Hepatocyte (in vitro differentiated cells): ENCODE results near the gene ZNF423. TPM values are rescaled to one million over a fixed set of nuclear protein-coding genes. Genes with fewer than 3 reads are reported as not detected.
A peak's percentile ranks its signal among the peaks of the same experiment; 100 is the strongest.

Experiments used
- DNase-seq: peaks from one replicate; pipeline ENCODE4 v3.0.0-alpha.2; 2016; ENCODE audit warnings: low spot score
- H2AFZ ChIP-seq: fragments of 200-600 bp; sonication (generic); 2 replicates; pipeline ENCODE4 v1.6.0; 2016; ENCODE audit warnings: antibody characterized with exemption, mild to moderate bottlenecking
- H3K27ac ChIP-seq: fragments of 200-600 bp; sonication (generic); 2 replicates; pipeline ENCODE4 v1.5.1; 2016; ENCODE audit warnings: mild to moderate bottlenecking
- H3K27me3 ChIP-seq: fragments of 200-600 bp; sonication (generic); 2 replicates; pipeline ENCODE4 v1.6.1; 2016
- H3K36me3 ChIP-seq: fragments of 200-600 bp; sonication (generic); replicated peaks from 2 replicates; pipeline ENCODE4 v1.5.1; 2016; ENCODE audit warnings: low read depth; ENCODE audit not compliant: insufficient read depth
- H3K4me1 ChIP-seq: fragments of 200-600 bp; sonication (generic); 2 replicates; pipeline ENCODE4 v1.5.1; 2016; ENCODE audit warnings: mild to moderate bottlenecking, moderate library complexity; ENCODE audit not compliant: insufficient read depth
- H3K4me2 ChIP-seq: fragments of 200-600 bp; sonication (generic); 2 replicates; pipeline ENCODE4 v1.6.0; 2016
- H3K4me3 ChIP-seq: fragments of 200-600 bp; sonication (generic); 2 replicates; pipeline ENCODE4 v1.5.1; 2016; ENCODE audit warnings: mild to moderate bottlenecking
- H3K79me2 ChIP-seq: fragments of 200-600 bp; sonication (generic); 2 replicates; pipeline ENCODE4 v1.6.0; 2017; ENCODE audit warnings: mild to moderate bottlenecking
- H3K9me2 ChIP-seq: fragments of 200-600 bp; sonication (generic); replicated peaks from 2 replicates; pipeline ENCODE4 v1.6.0; 2017; ENCODE audit warnings: mild to moderate bottlenecking; ENCODE audit not compliant: insufficient read depth
- H3K9me3 ChIP-seq: fragments of 200-600 bp; sonication (generic); 2 replicates; pipeline ENCODE4 v1.5.1; 2016; ENCODE audit warnings: low read depth, mild to moderate bottlenecking
- H4K20me1 ChIP-seq: fragments of 200-600 bp; sonication (generic); 2 replicates; pipeline ENCODE4 v1.6.0; 2016; ENCODE audit warnings: mild to moderate bottlenecking; ENCODE audit not compliant: insufficient read depth, poor library complexity, severe bottlenecking
- EZH2 ChIP-seq: fragments of 200-600 bp; sonication (generic); IDR thresholded peaks from 2 replicates; pipeline ENCODE4 v1.6.1; 2016; ENCODE audit warnings: antibody characterized with exemption, mild to moderate bottlenecking, borderline replicate concordance
- EZH2phosphoT487 ChIP-seq: fragments of 200-600 bp; sonication (generic); IDR thresholded peaks from one replicate; pipeline ENCODE4 v1.6.1; 2018; ENCODE audit warnings: antibody characterized with exemption, mild to moderate bottlenecking, low read depth, moderate library complexity; ENCODE audit not compliant: unreplicated experiment, severe bottlenecking
- WGBS: methylation state at CpG from one replicate; pipeline ENCODE4 v1.1.6; 2016; ENCODE audit warnings: low lambda C conversion rate; ENCODE audit errors: missing lambda C conversion rate; 5-methylcytosine and 5-hydroxymethylcytosine counted together
- polyA plus RNA-seq: library from polyadenylated mRNA; unstranded; fragments of >200 nt; fragmentation: Nextera tagmentation; extraction: Ambion mirVana; gene quantifications from 2 replicates; pipeline ENCODE4 v1.2.1, GENCODE V29; 2016
- total RNA-seq: library from RNA; depleted of rRNA; stranded (reverse); fragments of >200 nt; gene quantifications from 2 replicates; pipeline ENCODE4 v1.2.3, GENCODE V29; 2014
- TF ChIP-seq, protein P1 (sequence below): fragments of 200-600 bp; sonication (generic); IDR thresholded peaks from 2 replicates; pipeline ENCODE4 v1.5.1; 2016; ENCODE audit warnings: antibody characterized with exemption, mild to moderate bottlenecking; ENCODE audit not compliant: poor library complexity

The ZNF423 gene
- total and polyA plus RNA-seq, 2 experiments from 2014 or later: 9.6 to 11.8 TPM

DNA sequence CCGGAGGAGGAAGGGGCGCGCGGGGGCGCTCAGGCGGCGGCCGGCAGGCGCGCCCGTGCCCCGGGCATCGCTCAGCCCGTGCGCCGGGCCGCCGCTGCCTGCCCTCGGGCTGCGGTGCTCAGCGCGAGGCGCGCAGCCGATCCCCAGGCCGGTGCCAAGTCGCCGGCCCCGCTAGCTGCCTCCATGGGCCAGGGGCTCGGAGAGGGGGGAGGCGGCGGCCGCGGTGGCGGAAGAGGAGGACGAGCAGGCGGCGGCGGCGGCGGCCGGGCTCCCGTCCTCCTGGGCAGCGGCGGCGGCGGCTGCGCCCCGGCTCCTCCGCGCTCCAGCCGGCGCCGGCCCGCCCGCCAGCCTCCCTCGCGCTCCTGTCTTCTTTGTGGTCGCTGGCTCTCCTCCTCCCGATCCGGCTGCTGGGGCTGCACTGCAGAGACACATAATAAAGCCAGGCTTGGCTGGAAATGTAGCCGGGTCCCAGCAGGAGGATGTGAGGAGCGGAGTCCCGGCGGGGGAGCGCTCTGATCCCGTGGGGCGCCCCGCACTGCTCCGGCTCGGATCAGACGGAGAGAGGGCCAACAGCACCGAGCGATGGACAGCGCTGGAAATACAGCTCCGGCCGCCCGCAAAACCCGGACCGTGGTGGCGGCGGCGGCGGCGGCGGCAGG is 889 bp upstream of the ZNF423 start:
- Histone ChIP-seq H3K27me3 (no peaks in the 10 kb centered on the region), H3K9me3 (no peaks in the 10 kb centered on the region), H3K4me2 (peak overlapping the region; percentile 98), H3K27ac (peak overlapping the region; percentile 46), H3K4me1 (peaks cover 39% of the 10 kb centered on the region), H2AFZ (no peak overlapping the region), H3K36me3 (no peaks in the 10 kb centered on the region), H3K79me2 (peaks cover 30% of the 10 kb centered on the region), H3K4me3 (peak overlapping the region; percentile 61), H3K9me2 (no peaks in the 10 kb centered on the region), H4K20me1 (peaks cover 11% of the 10 kb centered on the region)
- DNase-seq: peak; percentile 93
- under 1% methylated on average over 46 of the region's 86 CpGs for WGBS
- TF ChIP-seq EZH2phosphoT487: no peak
- TF ChIP-seq, protein P1, sequence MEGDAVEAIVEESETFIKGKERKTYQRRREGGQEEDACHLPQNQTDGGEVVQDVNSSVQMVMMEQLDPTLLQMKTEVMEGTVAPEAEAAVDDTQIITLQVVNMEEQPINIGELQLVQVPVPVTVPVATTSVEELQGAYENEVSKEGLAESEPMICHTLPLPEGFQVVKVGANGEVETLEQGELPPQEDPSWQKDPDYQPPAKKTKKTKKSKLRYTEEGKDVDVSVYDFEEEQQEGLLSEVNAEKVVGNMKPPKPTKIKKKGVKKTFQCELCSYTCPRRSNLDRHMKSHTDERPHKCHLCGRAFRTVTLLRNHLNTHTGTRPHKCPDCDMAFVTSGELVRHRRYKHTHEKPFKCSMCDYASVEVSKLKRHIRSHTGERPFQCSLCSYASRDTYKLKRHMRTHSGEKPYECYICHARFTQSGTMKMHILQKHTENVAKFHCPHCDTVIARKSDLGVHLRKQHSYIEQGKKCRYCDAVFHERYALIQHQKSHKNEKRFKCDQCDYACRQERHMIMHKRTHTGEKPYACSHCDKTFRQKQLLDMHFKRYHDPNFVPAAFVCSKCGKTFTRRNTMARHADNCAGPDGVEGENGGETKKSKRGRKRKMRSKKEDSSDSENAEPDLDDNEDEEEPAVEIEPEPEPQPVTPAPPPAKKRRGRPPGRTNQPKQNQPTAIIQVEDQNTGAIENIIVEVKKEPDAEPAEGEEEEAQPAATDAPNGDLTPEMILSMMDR: peak; percentile 57

DNA sequence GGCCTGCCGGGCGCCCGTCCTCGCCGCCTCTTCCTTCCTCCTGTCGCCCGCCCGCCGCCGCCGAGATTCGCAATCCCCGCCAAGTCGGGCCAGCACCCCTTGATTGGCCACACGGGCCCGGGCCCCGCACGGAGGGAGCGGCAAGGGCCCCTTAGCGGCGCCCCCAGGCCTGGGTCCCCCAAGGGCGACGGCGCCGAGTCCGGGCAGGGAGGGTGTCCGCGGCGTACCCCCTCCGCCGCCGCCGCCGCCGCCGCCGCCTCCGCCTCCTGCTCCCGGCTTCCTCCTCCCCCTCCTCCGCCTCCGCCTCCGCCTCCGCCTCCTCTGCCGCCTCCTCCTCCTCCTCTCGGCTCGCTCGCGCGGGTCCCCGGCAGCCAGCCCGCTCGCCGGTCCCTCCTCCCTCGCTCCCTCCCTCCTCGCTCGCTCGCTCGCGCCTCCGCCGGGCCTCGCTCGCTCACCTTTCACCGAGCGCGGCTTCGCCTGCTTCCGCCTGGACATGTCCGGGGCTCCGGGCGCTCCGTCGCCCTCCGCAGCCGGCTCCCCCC is 561 bp downstream of the ZNF423 start:
- Histone ChIP-seq H3K4me3 (peak overlapping the region; percentile 61), H3K27ac (peak overlapping the region; percentile 98), H3K36me3 (no peaks in the 10 kb centered on the region), H2AFZ (peak overlapping the region; percentile 52), H3K4me1 (peaks cover 53% of the 10 kb centered on the region), H3K9me3 (no peaks in the 10 kb centered on the region), H3K79me2 (peaks cover 45% of the 10 kb centered on the region), H3K27me3 (no peaks in the 10 kb centered on the region), H4K20me1 (peaks cover 21% of the 10 kb centered on the region), H3K4me2 (peak overlapping the region; percentile 98), H3K9me2 (no peaks in the 10 kb centered on the region)
- peak; percentile 94 for DNase-seq
- TF ChIP-seq EZH2phosphoT487 (no peak), EZH2 (no peak)
- TF ChIP-seq, protein P1: no peak
- 0% methylated on average over 2 of the region's 75 CpGs for WGBS

DNA sequence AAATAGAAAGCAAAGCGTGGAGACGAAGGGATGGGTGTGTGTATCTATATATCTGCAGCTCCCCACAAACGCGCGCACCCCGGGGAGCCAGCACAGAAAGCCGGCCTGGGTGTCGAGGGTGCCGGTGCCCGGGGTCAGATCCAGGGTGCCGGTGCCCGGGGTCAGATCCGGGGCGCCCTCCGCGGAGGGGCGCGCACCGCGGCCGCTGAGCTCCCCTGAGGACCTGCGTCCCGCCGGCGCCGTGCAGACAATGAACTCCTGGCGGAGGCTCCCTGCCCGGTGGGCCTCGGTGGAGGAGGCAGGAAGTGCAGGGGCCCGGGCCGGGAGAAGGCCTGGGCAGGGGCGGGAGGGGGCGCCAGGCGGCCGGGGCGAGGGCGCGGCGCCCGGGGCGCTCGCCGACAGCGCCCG is 1.1 kb downstream of the ZNF423 start:
- Histone ChIP-seq H3K27me3 (no peaks in the 10 kb centered on the region), H2AFZ (peak overlapping the region; percentile 24), H3K4me1 (peaks cover 56% of the 10 kb centered on the region), H3K9me3 (no peaks in the 10 kb centered on the region), H3K36me3 (no peaks in the 10 kb centered on the region), H3K4me3 (peak overlapping the region; percentile 61), H3K79me2 (peaks cover 50% of the 10 kb centered on the region), H3K27ac (peak overlapping the region; percentile 98), H3K9me2 (no peaks in the 10 kb centered on the region), H3K4me2 (peak overlapping the region; percentile 98), H4K20me1 (peaks cover 22% of the 10 kb centered on the region)
- TF ChIP-seq EZH2: no peak
- no peak for TF ChIP-seq EZH2phosphoT487
- TF ChIP-seq, protein P1: no peak
- WGBS: 3% methylated on average over 25 of the region's 45 CpGs
- peak; percentile 80 for DNase-seq
